Mononuclear cell (primary cell): ENCODE measurements around the gene AGXT. TPM values are rescaled to one million over a fixed set of nuclear protein-coding genes. Genes with fewer than 3 reads are reported as not detected.

Source experiments
- H3K27me3 ChIP-seq: 2 replicates; pipeline ENCODE4 v1.6.0; 2011; ENCODE audit warnings: low read length, control low read depth; ENCODE audit not compliant: insufficient read depth
- H3K4me1 ChIP-seq: 2 replicates; pipeline ENCODE4 v1.5.1; 2011; ENCODE audit warnings: mild to moderate bottlenecking, low read length, control low read depth; ENCODE audit not compliant: insufficient read depth
- H3K4me3 ChIP-seq: 2 replicates; pipeline ENCODE4 v1.5.1; 2011; ENCODE audit warnings: mild to moderate bottlenecking, low read length, moderate library complexity
- H3K9me3 ChIP-seq: 2 replicates; pipeline ENCODE4 v1.5.1; 2011; ENCODE audit warnings: low read depth, mild to moderate bottlenecking, control low read depth, low read length
- total RNA-seq: library from RNA; depleted of rRNA; stranded (reverse); fragments of >200 nt; gene quantifications from one replicate; pipeline ENCODE4 v1.2.3, GENCODE V29; 2012

Gene AGXT
- not detected for total RNA-seq

GRCh38 chr2:240868286-240869108 lies at the start of gene AGXT:
TSS of gene AGXT (plus strand) at chr2:240868824. CDS start at chr2:240868866, 42 bp downstream.
- Histone ChIP-seq H3K27me3 (no peaks in the 10 kb centered on the region), H3K4me1 (no peaks in the 10 kb centered on the region), H3K9me3 (no peaks in the 10 kb centered on the region), H3K4me3 (no peak within 1 kb of the TSS)

- Histone ChIP-seq H3K9me3 (no peaks in the 10 kb centered on the region), H3K27me3 (peaks cover 40% of the 10 kb centered on the region), H3K4me1 (no peaks in the 10 kb centered on the region), H3K4me3 (no peak overlapping the region)
Measured at GRCh38 chr2:240819126-240819857, 49.3 kb upstream of the AGXT start.

GRCh38 chr2:240819858-240820606 lies 48.6 kb upstream of the AGXT start, which contains the start of gene KIF1A:
TSS of gene KIF1A (minus strand) at chr2:240820219. CDS start at chr2:240797752, 22,467 bp downstream.
- Histone ChIP-seq H3K4me3 (no peak within 1 kb of the TSS), H3K9me3 (no peaks in the 10 kb centered on the region), H3K4me1 (no peaks in the 10 kb centered on the region), H3K27me3 (peaks cover 47% of the 10 kb centered on the region)

- no peak overlapping the region for H3K4me3 ChIP-seq
- no peaks in the 10 kb centered on the region for H3K9me3 ChIP-seq
- no peaks in the 10 kb centered on the region for H3K4me1 ChIP-seq
- H3K27me3 ChIP-seq: peaks cover 53% of the 10 kb centered on the region
Measured at GRCh38 chr2:240820607-240821428, 47.8 kb upstream of the AGXT start.

GRCh38 chr2:240821429-240821778 lies 47.2 kb upstream of the AGXT start:
- H3K4me1 ChIP-seq: no peaks in the 10 kb centered on the region
- peaks cover 58% of the 10 kb centered on the region for H3K27me3 ChIP-seq
- no peaks in the 10 kb centered on the region for H3K9me3 ChIP-seq
- no peak overlapping the region for H3K4me3 ChIP-seq

GRCh38 chr2:240822280-240822847 lies 46.3 kb upstream of the AGXT start:
- H3K4me1 ChIP-seq: no peaks in the 10 kb centered on the region
- H3K9me3 ChIP-seq: no peaks in the 10 kb centered on the region
- no peak overlapping the region for H3K4me3 ChIP-seq
- H3K27me3 ChIP-seq: peaks cover 67% of the 10 kb centered on the region

- H3K4me1 ChIP-seq: no peaks in the 10 kb centered on the region
- no peak overlapping the region for H3K4me3 ChIP-seq
- H3K27me3 ChIP-seq: peaks cover 76% of the 10 kb centered on the region
- no peaks in the 10 kb centered on the region for H3K9me3 ChIP-seq
Measured at GRCh38 chr2:240823449-240824336, 44.9 kb upstream of the AGXT start.

- no peak overlapping the region for H3K4me3 ChIP-seq
- no peaks in the 10 kb centered on the region for H3K4me1 ChIP-seq
- no peaks in the 10 kb centered on the region for H3K9me3 ChIP-seq
- H3K27me3 ChIP-seq: peaks cover 88% of the 10 kb centered on the region
Measured at GRCh38 chr2:240825476-240825875, 43.1 kb upstream of the AGXT start.

GRCh38 chr2:240831594-240832204 lies 36.9 kb upstream of the AGXT start:
- Histone ChIP-seq H3K9me3 (no peaks in the 10 kb centered on the region), H3K27me3 (peaks cover 42% of the 10 kb centered on the region), H3K4me3 (no peak overlapping the region), H3K4me1 (peaks cover 10% of the 10 kb centered on the region)

GRCh38 chr2:240832205-240832727 lies 36.4 kb upstream of the AGXT start:
- Histone ChIP-seq H3K27me3 (peaks cover 36% of the 10 kb centered on the region), H3K9me3 (no peaks in the 10 kb centered on the region), H3K4me3 (no peak overlapping the region), H3K4me1 (peaks cover 10% of the 10 kb centered on the region)

- H3K9me3 ChIP-seq: no peaks in the 10 kb centered on the region
- H3K4me1 ChIP-seq: peaks cover 10% of the 10 kb centered on the region
- no peak overlapping the region for H3K4me3 ChIP-seq
- peaks cover 29% of the 10 kb centered on the region for H3K27me3 ChIP-seq
Measured at GRCh38 chr2:240832921-240833494, 35.6 kb upstream of the AGXT start.

GRCh38 chr2:240833724-240834285 lies 34.8 kb upstream of the AGXT start:
- Histone ChIP-seq H3K4me1 (peaks cover 10% of the 10 kb centered on the region), H3K9me3 (no peaks in the 10 kb centered on the region), H3K27me3 (peaks cover 21% of the 10 kb centered on the region), H3K4me3 (no peak overlapping the region)
